HEK293 (cell line): Measurements from ENCODE around the gene PDZD2.
A peak's percentile ranks its signal among the peaks of the same experiment; 100 is the strongest.

Experiments
- CTCF ChIA-PET: fragments of 350-600 bp; formaldehyde crosslinking; extraction: SDS; loops from one replicate; lab custom pipeline; 2021; ENCODE audit warnings: antibody characterized with exemption; lab: Yijun Ruan, JAX
- POLR2A ChIA-PET: fragments of 300-600 bp; formaldehyde crosslinking; extraction: SDS; loops from one replicate; lab custom pipeline; 2020; ENCODE audit warnings: antibody characterized with exemption, inconsistent platforms; lab: Yijun Ruan, JAX
- H3K27ac ChIP-seq: fragments of 200-500 bp; sonication (Bioruptor generic); 2 replicates; pipeline ENCODE4 v1.5.1; 2014; ENCODE audit warnings: low read depth, low read length, control low read depth, inconsistent platforms; ENCODE audit errors: extremely low read depth
- H3K36me3 ChIP-seq, 2 experiments: fragments of 200-500 bp in 1 of 2; sonication (Bioruptor generic) in 1 of 2; 1 replicate in 1 of 2; 2 replicates in 1 of 2; pipeline ENCODE4 v1.5.1; 2014 to 2017; ENCODE audit warnings: inconsistent platforms in 2 of 2, low read length in 2 of 2; ENCODE audit not compliant: control insufficient read depth in 2 of 2, insufficient read depth in 1 of 2
- H3K4me1 ChIP-seq: fragments of 200-500 bp; sonication (Bioruptor generic); 2 replicates; pipeline ENCODE4 v1.5.1; 2014; ENCODE audit warnings: mild to moderate bottlenecking, low read length, inconsistent platforms; ENCODE audit not compliant: control insufficient read depth, insufficient read depth
- H3K4me3 ChIP-seq: 2 replicates; pipeline ENCODE4 v1.5.1; 2011; ENCODE audit warnings: low read depth, mild to moderate bottlenecking, control low read depth, low read length, moderate library complexity
- H3K9me3 ChIP-seq: fragments of 200-500 bp; sonication (Bioruptor generic); 2 replicates; pipeline ENCODE4 v1.5.1; 2014; ENCODE audit warnings: low read depth, low read length, inconsistent platforms; ENCODE audit not compliant: control insufficient read depth, insufficient read depth
- EGR2 ChIP-seq: fragments of 450-650 bp; formaldehyde crosslinking; IDR thresholded peaks from 2 replicates; pipeline ENCODE4 v1.5.1; 2016; ENCODE audit warnings: low read depth, missing biosample characterization, missing genetic modification characterization
- IKZF3 ChIP-seq: fragments of 450-650 bp; IDR thresholded peaks from 2 replicates; pipeline ENCODE4 v1.5.0; 2018; ENCODE audit warnings: missing biosample characterization, mild to moderate bottlenecking, missing genetic modification characterization, moderate library complexity
- MZF1 ChIP-seq: fragments of 450-650 bp; formaldehyde crosslinking; IDR thresholded peaks from 2 replicates; pipeline ENCODE4 v1.5.1; 2017; ENCODE audit warnings: missing biosample characterization, missing genetic modification characterization, borderline replicate concordance
- SCRT2 ChIP-seq: fragments of 450-650 bp; formaldehyde crosslinking; IDR thresholded peaks from 2 replicates; pipeline ENCODE4 v1.5.1; 2016; ENCODE audit warnings: missing biosample characterization, missing genetic modification characterization
- YY1 ChIP-seq: fragments of 450-650 bp; formaldehyde crosslinking; IDR thresholded peaks from 2 replicates; pipeline ENCODE4 v1.5.1; 2018; ENCODE audit warnings: missing biosample characterization, missing genetic modification characterization
- ZBTB11 ChIP-seq: fragments of 450-650 bp; formaldehyde crosslinking; conservative IDR thresholded peaks from 2 replicates; pipeline ENCODE4 v1.5.1; 2016; ENCODE audit warnings: low read depth, missing biosample characterization, missing genetic modification characterization
- ZNF10 ChIP-seq: fragments of 450-650 bp; formaldehyde crosslinking; IDR thresholded peaks from 2 replicates; pipeline ENCODE4 v1.5.1; 2017; ENCODE audit warnings: missing biosample characterization, missing genetic modification characterization
- ZNF138 ChIP-seq: fragments of 450-650 bp; formaldehyde crosslinking; IDR thresholded peaks from 2 replicates; pipeline ENCODE4 v1.5.1; 2016; ENCODE audit warnings: missing biosample characterization, missing genetic modification characterization, borderline replicate concordance
- ZNF155 ChIP-seq: fragments of 450-650 bp; formaldehyde crosslinking; IDR thresholded peaks from 2 replicates; pipeline ENCODE4 v1.5.1; 2016; ENCODE audit warnings: missing biosample characterization, missing genetic modification characterization
- ZNF174 ChIP-seq: fragments of 450-650 bp; formaldehyde crosslinking; IDR thresholded peaks from 2 replicates; pipeline ENCODE4 v1.5.0; 2017; ENCODE audit warnings: missing biosample characterization, mild to moderate bottlenecking, missing genetic modification characterization
- ZNF335 ChIP-seq: fragments of 450-650 bp; formaldehyde crosslinking; conservative IDR thresholded peaks from 2 replicates; pipeline ENCODE4 v1.5.1; 2016; ENCODE audit warnings: missing biosample characterization, missing genetic modification characterization
- ZNF362 ChIP-seq: fragments of 450-650 bp; formaldehyde crosslinking; IDR thresholded peaks from 2 replicates; pipeline ENCODE4 v1.5.1; 2016; ENCODE audit warnings: missing biosample characterization, missing genetic modification characterization
- ZNF48 ChIP-seq: fragments of 450-650 bp; formaldehyde crosslinking; IDR thresholded peaks from 2 replicates; pipeline ENCODE4 v1.5.1; 2016; ENCODE audit warnings: missing biosample characterization, missing genetic modification characterization
- ZNF514 ChIP-seq: fragments of 450-650 bp; formaldehyde crosslinking; IDR thresholded peaks from 2 replicates; pipeline ENCODE4 v1.5.1; 2016; ENCODE audit warnings: missing biosample characterization, missing genetic modification characterization
- ZNF529 ChIP-seq: fragments of 450-650 bp; formaldehyde crosslinking; IDR thresholded peaks from 2 replicates; pipeline ENCODE4 v1.5.1; 2017; ENCODE audit warnings: missing genetic modification characterization, missing biosample characterization; ENCODE audit not compliant: insufficient replicate concordance
- ZNF549 ChIP-seq: fragments of 450-650 bp; IDR thresholded peaks from 2 replicates; pipeline ENCODE4 v1.5.1; 2018; ENCODE audit warnings: missing biosample characterization, missing genetic modification characterization, mild to moderate bottlenecking, inconsistent platforms, moderate library complexity
- ZNF621 ChIP-seq: fragments of 450-650 bp; formaldehyde crosslinking; IDR thresholded peaks from 2 replicates; pipeline ENCODE4 v1.5.1; 2017; ENCODE audit warnings: missing biosample characterization, missing genetic modification characterization
- ZNF639 ChIP-seq: fragments of 450-650 bp; formaldehyde crosslinking; IDR thresholded peaks from 2 replicates; pipeline ENCODE4 v1.5.1; 2016; ENCODE audit warnings: missing biosample characterization, missing genetic modification characterization
- ZNF76 ChIP-seq: fragments of 450-650 bp; formaldehyde crosslinking; IDR thresholded peaks from 2 replicates; pipeline ENCODE4; 2016; ENCODE audit warnings: low read depth, missing biosample characterization, missing genetic modification characterization, borderline replicate concordance
- ZNF791 ChIP-seq: fragments of 450-650 bp; formaldehyde crosslinking; IDR thresholded peaks from 2 replicates; pipeline ENCODE4 v1.5.1; 2016; ENCODE audit warnings: missing biosample characterization, missing genetic modification characterization
- ZNF843 ChIP-seq: fragments of 450-650 bp; formaldehyde crosslinking; IDR thresholded peaks from 2 replicates; pipeline ENCODE4 v1.5.1; 2016; ENCODE audit warnings: missing biosample characterization, missing genetic modification characterization
- TF ChIP-seq, protein P1 (sequence below): fragments of 450-650 bp; formaldehyde crosslinking; IDR thresholded peaks from 2 replicates; pipeline ENCODE4 v1.5.1; 2017; ENCODE audit warnings: missing biosample characterization, missing genetic modification characterization

The PDZD2 gene

DNA sequence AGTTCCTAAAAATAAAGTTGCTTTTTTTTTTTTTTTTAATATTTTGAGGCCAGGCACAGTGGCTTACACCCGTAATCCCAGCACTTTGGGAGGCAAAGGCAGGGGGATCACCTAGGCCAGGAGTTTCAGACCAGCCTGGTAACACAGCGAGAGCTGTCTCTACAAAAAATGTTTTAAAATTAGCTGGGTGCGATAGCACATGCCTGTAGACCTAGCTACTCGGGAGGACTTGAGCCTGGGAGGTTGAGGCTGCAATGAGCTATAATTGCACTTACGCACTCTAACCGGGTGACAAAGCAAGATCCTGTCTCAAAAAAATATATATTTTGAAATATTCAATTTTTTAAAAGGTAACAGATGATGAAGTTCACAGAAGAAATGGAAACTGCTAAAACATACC lies 512.3 kb downstream of the PDZD2 start:
- CTCF ChIA-PET, result interaction anchor here (0.5 to 0.8 kb wide), 3 partner anchors 16 to 552 kb away, joined by 4 read pairs; no protein-coding TSS in a partner anchor
- H3K9me3 ChIP-seq, result no peaks in the 10 kb centered on the region
- H3K27ac ChIP-seq, result no peak overlapping the region
- H3K4me3 ChIP-seq, result no peak overlapping the region
- POLR2A ChIA-PET, result no interaction called here
- peaks cover 27% of the 10 kb centered on the region for H3K4me1 ChIP-seq
- H3K36me3 ChIP-seq, result peaks cover 0 to under 1% of the 10 kb centered on the region in 2 experiments; a peak in 2 of 3 replicates
- TF ChIP-seq ZNF76 (tag by site-specific recombination), result no peak
- no peak for TF ChIP-seq ZBTB11 (tag by site-specific recombination)
- TF ChIP-seq YY1, result no peak
- no peak for TF ChIP-seq ZNF549
- TF ChIP-seq ZNF138 (tag by site-specific recombination), result no peak
- TF ChIP-seq IKZF3 (tag by site-specific recombination), result no peak
- no peak for TF ChIP-seq ZNF362 (tag by site-specific recombination)
- TF ChIP-seq EGR2 (tag by site-specific recombination), result no peak
- TF ChIP-seq ZNF514 (tag by site-specific recombination), result no peak
- TF ChIP-seq ZNF48, result no peak

GRCh38 chr5:32153723-32154122 lies 514.8 kb downstream of the PDZD2 start:
- peaks cover 22% of the 10 kb centered on the region for H3K4me1 ChIP-seq
- ChIA-PET POLR2A (interaction anchor here (1.1 kb wide), 1 partner anchor 107 kb away, joined by 3 read pairs; no protein-coding TSS in a partner anchor), CTCF (interaction anchor here (0.6 to 1.1 kb wide), 2 partner anchors 176 to 499 kb away, joined by 3 to 4 read pairs; no protein-coding TSS in a partner anchor)
- H3K36me3 ChIP-seq, result peaks cover 0 to 6% of the 10 kb centered on the region in 2 experiments; a peak in 2 of 3 replicates
- no peak overlapping the region for H3K4me3 ChIP-seq
- no peak overlapping the region for H3K27ac ChIP-seq
- H3K9me3 ChIP-seq, result no peaks in the 10 kb centered on the region
- TF ChIP-seq MZF1 (peak; percentile 81; the same call in 1 of the 2 replicates), ZNF335 (tag by site-specific recombination) (no peak), ZNF138 (tag by site-specific recombination) (no peak), SCRT2 (tag by site-specific recombination) (no peak), ZNF639 (tag by site-specific recombination) (no peak), ZNF621 (tag by site-specific recombination) (no peak), ZNF155 (tag by site-specific recombination) (no peak), ZNF529 (no peak), IKZF3 (tag by site-specific recombination) (0 out of 2 replicates have a peak, but pooled peaks have one; percentile 35), ZNF791 (tag by site-specific recombination) (no peak), ZNF10 (no peak), ZNF843 (tag by site-specific recombination) (no peak), ZNF174 (tag by site-specific recombination) (no peak)
- TF ChIP-seq, protein P1, sequence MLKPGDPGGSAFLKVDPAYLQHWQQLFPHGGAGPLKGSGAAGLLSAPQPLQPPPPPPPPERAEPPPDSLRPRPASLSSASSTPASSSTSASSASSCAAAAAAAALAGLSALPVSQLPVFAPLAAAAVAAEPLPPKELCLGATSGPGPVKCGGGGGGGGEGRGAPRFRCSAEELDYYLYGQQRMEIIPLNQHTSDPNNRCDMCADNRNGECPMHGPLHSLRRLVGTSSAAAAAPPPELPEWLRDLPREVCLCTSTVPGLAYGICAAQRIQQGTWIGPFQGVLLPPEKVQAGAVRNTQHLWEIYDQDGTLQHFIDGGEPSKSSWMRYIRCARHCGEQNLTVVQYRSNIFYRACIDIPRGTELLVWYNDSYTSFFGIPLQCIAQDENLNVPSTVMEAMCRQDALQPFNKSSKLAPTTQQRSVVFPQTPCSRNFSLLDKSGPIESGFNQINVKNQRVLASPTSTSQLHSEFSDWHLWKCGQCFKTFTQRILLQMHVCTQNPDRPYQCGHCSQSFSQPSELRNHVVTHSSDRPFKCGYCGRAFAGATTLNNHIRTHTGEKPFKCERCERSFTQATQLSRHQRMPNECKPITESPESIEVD (tag by site-specific recombination), result 0 out of 2 replicates have a peak, but pooled peaks have one; percentile 41
